Colonic mucosa (tissue), 4 donors: Measurements from ENCODE around the gene RAD51AP1. TPM values are rescaled to one million over a fixed set of nuclear protein-coding genes. Genes with fewer than 3 reads are reported as not detected.

Experiments
- DNase-seq: peaks from one replicate; pipeline ENCODE4 v3.0.0-alpha.2; 2020
- H3K27ac ChIP-seq: fragments of 200-600 bp; one replicate; pipeline ENCODE4 v1.8.0; 2021
- H3K27me3 ChIP-seq: fragments of 200-600 bp; one replicate; pipeline ENCODE4 v1.8.0; 2021
- H3K36me3 ChIP-seq: fragments of 200-600 bp; one replicate; pipeline ENCODE4 v1.8.0; 2021
- H3K4me1 ChIP-seq: fragments of 200-600 bp; one replicate; pipeline ENCODE4 v1.8.0; 2021; ENCODE audit warnings: mild to moderate bottlenecking
- H3K4me3 ChIP-seq: fragments of 200-600 bp; one replicate; pipeline ENCODE4 v1.8.0; 2021
- H3K9ac ChIP-seq, 2 donors: one replicate each; pipeline ENCODE4 v1.7.0; 2013; ENCODE audit warnings: control low read depth in 2 of 2, low read depth in 2 of 2, low read length in 2 of 2
- H3K9me3 ChIP-seq: fragments of 200-600 bp; one replicate; pipeline ENCODE4 v1.8.0; 2021
- CTCF ChIP-seq: fragments of 200-600 bp; IDR thresholded peaks from one replicate; pipeline ENCODE4 v1.8.0; 2022; ENCODE audit warnings: antibody characterized with exemption, mild to moderate bottlenecking
- intact Hi-C: fragments of 100-400 bp; cut with DNase I; formaldehyde crosslinking; loops from one replicate; pipeline ENCODE4 v1.14.1; 2022
- total RNA-seq, 2 donors: library from RNA; stranded (reverse); fragmentation: NEBNext Ultra II Directional in 1 of 2; extraction: Animal tissue kit (Norgen Biotek cat#: 25700) in 1 of 2; gene quantifications; one replicate each; pipeline ENCODE4 v1.2.1, GENCODE V29; 2021
- donor health status: healthy.
- donor health status: DM: no; HTN: no; CAD: no.
- donor health status: DM: no; HTN: no; CAD: no.

Gene RAD51AP1
- 10 to 100 TPM in 1 of 2 donors, 1 to 10 TPM in 1; 6.6 to 22.3 TPM for total RNA-seq

- no peaks in the 10 kb centered on the region for H3K36me3 ChIP-seq
- H3K4me1 ChIP-seq = peaks cover 8% of the 10 kb centered on the region
- no peak for TF ChIP-seq CTCF
- H3K9ac ChIP-seq = peak within 1 kb of the TSS; percentile 68 to 88
- peak within 1 kb of the TSS; percentile 82 for H3K27ac ChIP-seq
- H3K27me3 ChIP-seq = no peaks in the 10 kb centered on the region
- H3K9me3 ChIP-seq = no peaks in the 10 kb centered on the region
- peak within 1 kb of the TSS; percentile 72 for H3K4me3 ChIP-seq
- DNase-seq = peak; percentile 96
- intact Hi-C loops = no loop called here
Measured at GRCh38 chr12:4538207-4539160, at the start of gene RAD51AP1. TSS of gene RAD51AP1 (plus strand) at chr12:4538890. CDS start at chr12:4538940, 50 bp downstream.

GRCh38 chr12:4489556-4489955 lies 49.1 kb upstream of the RAD51AP1 start:
- no peak for DNase-seq
- no peak for TF ChIP-seq CTCF
- Histone ChIP-seq H3K4me3 (no peak overlapping the region), H3K9ac (no peak overlapping the region), H3K36me3 (no peaks in the 10 kb centered on the region), H3K4me1 (no peaks in the 10 kb centered on the region), H3K27me3 (no peaks in the 10 kb centered on the region), H3K9me3 (no peaks in the 10 kb centered on the region), H3K27ac (no peak overlapping the region)
- intact Hi-C loops = no loop called here

- H3K9me3 ChIP-seq = no peaks in the 10 kb centered on the region
- DNase-seq = no peak
- no peak overlapping the region for H3K27ac ChIP-seq
- H3K27me3 ChIP-seq = no peaks in the 10 kb centered on the region
- H3K9ac ChIP-seq = no peak overlapping the region
- H3K36me3 ChIP-seq = no peaks in the 10 kb centered on the region
- TF ChIP-seq CTCF = no peak
- intact Hi-C loops = no loop called here
- no peak overlapping the region for H3K4me3 ChIP-seq
- no peaks in the 10 kb centered on the region for H3K4me1 ChIP-seq
Measured at GRCh38 chr12:4490973-4491372, 47.7 kb upstream of the RAD51AP1 start.

- no peak for DNase-seq
- Histone ChIP-seq H3K4me1 (no peaks in the 10 kb centered on the region), H3K9ac (no peak overlapping the region), H3K36me3 (no peaks in the 10 kb centered on the region), H3K27me3 (no peaks in the 10 kb centered on the region), H3K4me3 (no peak overlapping the region), H3K27ac (no peak overlapping the region), H3K9me3 (no peaks in the 10 kb centered on the region)
- no peak for TF ChIP-seq CTCF
- intact Hi-C loops = no loop called here
Measured at GRCh38 chr12:4496145-4496838, 42.4 kb upstream of the RAD51AP1 start.

- Histone ChIP-seq H3K9me3 (no peaks in the 10 kb centered on the region), H3K9ac (no peak overlapping the region), H3K4me3 (no peak overlapping the region), H3K27me3 (no peaks in the 10 kb centered on the region), H3K27ac (no peak overlapping the region), H3K4me1 (no peaks in the 10 kb centered on the region), H3K36me3 (no peaks in the 10 kb centered on the region)
- TF ChIP-seq CTCF = no peak
- no peak for DNase-seq
- intact Hi-C loops = no loop called here
Measured at GRCh38 chr12:4499186-4499585, 39.5 kb upstream of the RAD51AP1 start.
